Liver (tissue), 3 donors: ENCODE data around the gene STK24.

Experiments used
- EGR1 ChIP-seq, 2 donors: IDR thresholded peaks; 2 replicates each; pipeline ENCODE4 v1.6.1; 2016 to 2018; ENCODE audit warnings: antibody characterized with exemption in 2 of 2, low read depth in 2 of 2
- HNF4G ChIP-seq: IDR thresholded peaks from 2 replicates; pipeline ENCODE4 v1.6.1; 2016; ENCODE audit warnings: antibody characterized with exemption
- JUND ChIP-seq, 2 donors: IDR thresholded peaks; 2 replicates each; pipeline ENCODE4 v1.6.1; 2016; ENCODE audit warnings: antibody characterized with exemption in 2 of 2
- RAD21 ChIP-seq, 2 donors: IDR thresholded peaks; 2 replicates each; pipeline ENCODE4 v1.6.1; 2016; ENCODE audit warnings: antibody characterized with exemption in 2 of 2, mild to moderate bottlenecking in 2 of 2
- RXRA ChIP-seq, 2 donors: IDR thresholded peaks; 2 replicates each; pipeline ENCODE4 v1.6.1; 2017 to 2018; ENCODE audit warnings: antibody characterized with exemption in 2 of 2, mild to moderate bottlenecking in 1 of 2
- SP1 ChIP-seq: IDR thresholded peaks from 2 replicates; pipeline ENCODE4 v1.6.1; 2018; ENCODE audit warnings: antibody characterized with exemption, mild to moderate bottlenecking
- TAF1 ChIP-seq: conservative IDR thresholded peaks from 2 replicates; pipeline ENCODE4 v1.6.1; 2016; ENCODE audit warnings: antibody characterized with exemption, mild to moderate bottlenecking
- YY1 ChIP-seq: IDR thresholded peaks from 2 replicates; pipeline ENCODE4 v1.6.1; 2016; ENCODE audit warnings: antibody characterized with exemption, mild to moderate bottlenecking
- TF ChIP-seq, protein P1 (sequence below): fragments of 150-350 bp; IDR thresholded peaks from 2 replicates; pipeline ENCODE4 v1.5.1; 2017; ENCODE audit warnings: improper control_type of control experiment, low read depth, low read length; ENCODE audit not compliant: missing input control
- TF ChIP-seq, protein P2 (sequence below): IDR thresholded peaks from 2 replicates; pipeline ENCODE4 v1.6.1; 2016; ENCODE audit warnings: antibody characterized with exemption, mild to moderate bottlenecking
- TF ChIP-seq, protein P3 (sequence below): IDR thresholded peaks from 2 replicates; pipeline ENCODE4 v1.6.1; 2016; ENCODE audit warnings: antibody characterized with exemption
- TF ChIP-seq, protein P4 (sequence below): IDR thresholded peaks from 2 replicates; pipeline ENCODE4 v1.6.1; 2016; ENCODE audit warnings: antibody characterized with exemption
- donor health status: healthy.
- donor health status: healthy.

DNA sequence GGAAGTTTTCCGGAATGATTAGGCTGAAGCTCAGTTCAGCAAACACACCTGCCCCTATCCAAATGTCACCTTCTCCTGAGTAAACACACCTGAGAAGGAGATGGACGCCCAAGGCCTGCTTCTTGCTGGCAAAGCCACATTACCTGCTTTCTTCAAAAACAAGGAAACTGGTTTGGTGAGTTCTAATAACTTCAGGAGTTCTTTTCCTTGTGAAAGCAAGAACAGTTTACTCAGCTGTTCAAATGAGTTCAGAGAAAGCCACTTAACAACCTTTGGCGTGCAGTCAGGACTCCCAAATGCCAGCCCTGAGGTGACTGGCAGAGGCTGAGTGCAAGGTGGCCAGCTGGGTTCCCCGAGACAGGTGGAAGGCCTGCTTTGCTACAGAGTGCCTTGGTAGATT, 160.5 kb downstream of the STK24 start:
- TF ChIP-seq, protein P1, sequence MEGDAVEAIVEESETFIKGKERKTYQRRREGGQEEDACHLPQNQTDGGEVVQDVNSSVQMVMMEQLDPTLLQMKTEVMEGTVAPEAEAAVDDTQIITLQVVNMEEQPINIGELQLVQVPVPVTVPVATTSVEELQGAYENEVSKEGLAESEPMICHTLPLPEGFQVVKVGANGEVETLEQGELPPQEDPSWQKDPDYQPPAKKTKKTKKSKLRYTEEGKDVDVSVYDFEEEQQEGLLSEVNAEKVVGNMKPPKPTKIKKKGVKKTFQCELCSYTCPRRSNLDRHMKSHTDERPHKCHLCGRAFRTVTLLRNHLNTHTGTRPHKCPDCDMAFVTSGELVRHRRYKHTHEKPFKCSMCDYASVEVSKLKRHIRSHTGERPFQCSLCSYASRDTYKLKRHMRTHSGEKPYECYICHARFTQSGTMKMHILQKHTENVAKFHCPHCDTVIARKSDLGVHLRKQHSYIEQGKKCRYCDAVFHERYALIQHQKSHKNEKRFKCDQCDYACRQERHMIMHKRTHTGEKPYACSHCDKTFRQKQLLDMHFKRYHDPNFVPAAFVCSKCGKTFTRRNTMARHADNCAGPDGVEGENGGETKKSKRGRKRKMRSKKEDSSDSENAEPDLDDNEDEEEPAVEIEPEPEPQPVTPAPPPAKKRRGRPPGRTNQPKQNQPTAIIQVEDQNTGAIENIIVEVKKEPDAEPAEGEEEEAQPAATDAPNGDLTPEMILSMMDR: no peak
- TF ChIP-seq TAF1 (no peak), RAD21 (IDR thresholded peaks at IDR 0.05) (no peak), RXRA (IDR thresholded peaks at IDR 0.05) (no peak), SP1 (no peak), YY1 (no peak), JUND (IDR thresholded peaks at IDR 0.05) (no peak), HNF4G (no peak), EGR1 (IDR thresholded peaks at IDR 0.05; ENCODE audit: low read depth in 2 of 2) (no peak)
- TF ChIP-seq, protein P2, sequence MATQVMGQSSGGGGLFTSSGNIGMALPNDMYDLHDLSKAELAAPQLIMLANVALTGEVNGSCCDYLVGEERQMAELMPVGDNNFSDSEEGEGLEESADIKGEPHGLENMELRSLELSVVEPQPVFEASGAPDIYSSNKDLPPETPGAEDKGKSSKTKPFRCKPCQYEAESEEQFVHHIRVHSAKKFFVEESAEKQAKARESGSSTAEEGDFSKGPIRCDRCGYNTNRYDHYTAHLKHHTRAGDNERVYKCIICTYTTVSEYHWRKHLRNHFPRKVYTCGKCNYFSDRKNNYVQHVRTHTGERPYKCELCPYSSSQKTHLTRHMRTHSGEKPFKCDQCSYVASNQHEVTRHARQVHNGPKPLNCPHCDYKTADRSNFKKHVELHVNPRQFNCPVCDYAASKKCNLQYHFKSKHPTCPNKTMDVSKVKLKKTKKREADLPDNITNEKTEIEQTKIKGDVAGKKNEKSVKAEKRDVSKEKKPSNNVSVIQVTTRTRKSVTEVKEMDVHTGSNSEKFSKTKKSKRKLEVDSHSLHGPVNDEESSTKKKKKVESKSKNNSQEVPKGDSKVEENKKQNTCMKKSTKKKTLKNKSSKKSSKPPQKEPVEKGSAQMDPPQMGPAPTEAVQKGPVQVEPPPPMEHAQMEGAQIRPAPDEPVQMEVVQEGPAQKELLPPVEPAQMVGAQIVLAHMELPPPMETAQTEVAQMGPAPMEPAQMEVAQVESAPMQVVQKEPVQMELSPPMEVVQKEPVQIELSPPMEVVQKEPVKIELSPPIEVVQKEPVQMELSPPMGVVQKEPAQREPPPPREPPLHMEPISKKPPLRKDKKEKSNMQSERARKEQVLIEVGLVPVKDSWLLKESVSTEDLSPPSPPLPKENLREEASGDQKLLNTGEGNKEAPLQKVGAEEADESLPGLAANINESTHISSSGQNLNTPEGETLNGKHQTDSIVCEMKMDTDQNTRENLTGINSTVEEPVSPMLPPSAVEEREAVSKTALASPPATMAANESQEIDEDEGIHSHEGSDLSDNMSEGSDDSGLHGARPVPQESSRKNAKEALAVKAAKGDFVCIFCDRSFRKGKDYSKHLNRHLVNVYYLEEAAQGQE: no peak
- TF ChIP-seq, protein P3, sequence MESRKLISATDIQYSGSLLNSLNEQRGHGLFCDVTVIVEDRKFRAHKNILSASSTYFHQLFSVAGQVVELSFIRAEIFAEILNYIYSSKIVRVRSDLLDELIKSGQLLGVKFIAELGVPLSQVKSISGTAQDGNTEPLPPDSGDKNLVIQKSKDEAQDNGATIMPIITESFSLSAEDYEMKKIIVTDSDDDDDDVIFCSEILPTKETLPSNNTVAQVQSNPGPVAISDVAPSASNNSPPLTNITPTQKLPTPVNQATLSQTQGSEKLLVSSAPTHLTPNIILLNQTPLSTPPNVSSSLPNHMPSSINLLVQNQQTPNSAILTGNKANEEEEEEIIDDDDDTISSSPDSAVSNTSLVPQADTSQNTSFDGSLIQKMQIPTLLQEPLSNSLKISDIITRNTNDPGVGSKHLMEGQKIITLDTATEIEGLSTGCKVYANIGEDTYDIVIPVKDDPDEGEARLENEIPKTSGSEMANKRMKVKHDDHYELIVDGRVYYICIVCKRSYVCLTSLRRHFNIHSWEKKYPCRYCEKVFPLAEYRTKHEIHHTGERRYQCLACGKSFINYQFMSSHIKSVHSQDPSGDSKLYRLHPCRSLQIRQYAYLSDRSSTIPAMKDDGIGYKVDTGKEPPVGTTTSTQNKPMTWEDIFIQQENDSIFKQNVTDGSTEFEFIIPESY: no peak
- TF ChIP-seq, protein P4, sequence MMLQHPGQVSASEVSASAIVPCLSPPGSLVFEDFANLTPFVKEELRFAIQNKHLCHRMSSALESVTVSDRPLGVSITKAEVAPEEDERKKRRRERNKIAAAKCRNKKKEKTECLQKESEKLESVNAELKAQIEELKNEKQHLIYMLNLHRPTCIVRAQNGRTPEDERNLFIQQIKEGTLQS: no peak
